Hepatocyte (in vitro differentiated cells): ENCODE results near the gene TTC9B. TPM values are rescaled to one million over a fixed set of nuclear protein-coding genes. Genes with fewer than 3 reads are reported as not detected.

Source experiments
- DNase-seq: peaks from one replicate; pipeline ENCODE4 v3.0.0-alpha.2; 2016; ENCODE audit warnings: low spot score
- H2AFZ ChIP-seq: fragments of 200-600 bp; sonication (generic); 2 replicates; pipeline ENCODE4 v1.6.0; 2016; ENCODE audit warnings: antibody characterized with exemption, mild to moderate bottlenecking
- H3K27ac ChIP-seq: fragments of 200-600 bp; sonication (generic); 2 replicates; pipeline ENCODE4 v1.5.1; 2016; ENCODE audit warnings: mild to moderate bottlenecking
- H3K27me3 ChIP-seq: fragments of 200-600 bp; sonication (generic); 2 replicates; pipeline ENCODE4 v1.6.1; 2016
- H3K36me3 ChIP-seq: fragments of 200-600 bp; sonication (generic); replicated peaks from 2 replicates; pipeline ENCODE4 v1.5.1; 2016; ENCODE audit warnings: low read depth; ENCODE audit not compliant: insufficient read depth
- H3K4me1 ChIP-seq: fragments of 200-600 bp; sonication (generic); 2 replicates; pipeline ENCODE4 v1.5.1; 2016; ENCODE audit warnings: mild to moderate bottlenecking, moderate library complexity; ENCODE audit not compliant: insufficient read depth
- H3K4me2 ChIP-seq: fragments of 200-600 bp; sonication (generic); 2 replicates; pipeline ENCODE4 v1.6.0; 2016
- H3K4me3 ChIP-seq: fragments of 200-600 bp; sonication (generic); 2 replicates; pipeline ENCODE4 v1.5.1; 2016; ENCODE audit warnings: mild to moderate bottlenecking
- H3K79me2 ChIP-seq: fragments of 200-600 bp; sonication (generic); 2 replicates; pipeline ENCODE4 v1.6.0; 2017; ENCODE audit warnings: mild to moderate bottlenecking
- H3K9me2 ChIP-seq: fragments of 200-600 bp; sonication (generic); replicated peaks from 2 replicates; pipeline ENCODE4 v1.6.0; 2017; ENCODE audit warnings: mild to moderate bottlenecking; ENCODE audit not compliant: insufficient read depth
- H3K9me3 ChIP-seq: fragments of 200-600 bp; sonication (generic); 2 replicates; pipeline ENCODE4 v1.5.1; 2016; ENCODE audit warnings: low read depth, mild to moderate bottlenecking
- H4K20me1 ChIP-seq: fragments of 200-600 bp; sonication (generic); 2 replicates; pipeline ENCODE4 v1.6.0; 2016; ENCODE audit warnings: mild to moderate bottlenecking; ENCODE audit not compliant: insufficient read depth, poor library complexity, severe bottlenecking
- EZH2 ChIP-seq: fragments of 200-600 bp; sonication (generic); IDR thresholded peaks from 2 replicates; pipeline ENCODE4 v1.6.1; 2016; ENCODE audit warnings: antibody characterized with exemption, mild to moderate bottlenecking, borderline replicate concordance
- EZH2phosphoT487 ChIP-seq: fragments of 200-600 bp; sonication (generic); IDR thresholded peaks from one replicate; pipeline ENCODE4 v1.6.1; 2018; ENCODE audit warnings: antibody characterized with exemption, mild to moderate bottlenecking, low read depth, moderate library complexity; ENCODE audit not compliant: unreplicated experiment, severe bottlenecking
- WGBS: methylation state at CpG from one replicate; pipeline ENCODE4 v1.1.6; 2016; ENCODE audit warnings: low lambda C conversion rate; ENCODE audit errors: missing lambda C conversion rate; 5-methylcytosine and 5-hydroxymethylcytosine counted together
- polyA plus RNA-seq: library from polyadenylated mRNA; unstranded; fragments of >200 nt; fragmentation: Nextera tagmentation; extraction: Ambion mirVana; gene quantifications from 2 replicates; pipeline ENCODE4 v1.2.1, GENCODE V29; 2016
- total RNA-seq: library from RNA; depleted of rRNA; stranded (reverse); fragments of >200 nt; gene quantifications from 2 replicates; pipeline ENCODE4 v1.2.3, GENCODE V29; 2014
- TF ChIP-seq, protein P1 (sequence below): fragments of 200-600 bp; sonication (generic); IDR thresholded peaks from 2 replicates; pipeline ENCODE4 v1.5.1; 2016; ENCODE audit warnings: antibody characterized with exemption, mild to moderate bottlenecking; ENCODE audit not compliant: poor library complexity

Gene TTC9B
- total and polyA plus RNA-seq, 2 experiments from 2014 or later = 0.21 TPM; not detected in 1

DNA sequence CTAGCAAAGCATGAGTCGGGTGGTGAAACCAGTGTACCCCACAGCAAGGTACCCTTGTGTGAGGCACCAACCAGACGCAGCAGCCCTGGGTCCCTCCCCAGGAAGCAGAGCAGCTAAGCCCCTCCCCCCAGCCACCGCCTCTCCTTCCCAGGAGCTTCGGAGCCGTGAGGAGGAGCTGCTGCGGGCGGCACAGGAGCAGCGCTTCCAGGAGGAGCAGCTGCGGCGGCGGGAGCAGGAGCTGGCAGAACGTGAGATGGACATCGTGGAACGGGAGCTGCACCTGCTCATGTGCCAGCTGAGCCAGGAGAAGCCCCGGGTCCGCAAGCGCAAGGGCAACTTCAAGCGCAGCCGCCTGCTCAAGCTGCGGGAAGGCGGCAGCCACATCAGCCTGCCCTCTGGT lies 12.4 kb downstream of the TTC9B start:
- no peak for TF ChIP-seq EZH2
- TF ChIP-seq, protein P1, sequence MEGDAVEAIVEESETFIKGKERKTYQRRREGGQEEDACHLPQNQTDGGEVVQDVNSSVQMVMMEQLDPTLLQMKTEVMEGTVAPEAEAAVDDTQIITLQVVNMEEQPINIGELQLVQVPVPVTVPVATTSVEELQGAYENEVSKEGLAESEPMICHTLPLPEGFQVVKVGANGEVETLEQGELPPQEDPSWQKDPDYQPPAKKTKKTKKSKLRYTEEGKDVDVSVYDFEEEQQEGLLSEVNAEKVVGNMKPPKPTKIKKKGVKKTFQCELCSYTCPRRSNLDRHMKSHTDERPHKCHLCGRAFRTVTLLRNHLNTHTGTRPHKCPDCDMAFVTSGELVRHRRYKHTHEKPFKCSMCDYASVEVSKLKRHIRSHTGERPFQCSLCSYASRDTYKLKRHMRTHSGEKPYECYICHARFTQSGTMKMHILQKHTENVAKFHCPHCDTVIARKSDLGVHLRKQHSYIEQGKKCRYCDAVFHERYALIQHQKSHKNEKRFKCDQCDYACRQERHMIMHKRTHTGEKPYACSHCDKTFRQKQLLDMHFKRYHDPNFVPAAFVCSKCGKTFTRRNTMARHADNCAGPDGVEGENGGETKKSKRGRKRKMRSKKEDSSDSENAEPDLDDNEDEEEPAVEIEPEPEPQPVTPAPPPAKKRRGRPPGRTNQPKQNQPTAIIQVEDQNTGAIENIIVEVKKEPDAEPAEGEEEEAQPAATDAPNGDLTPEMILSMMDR = no peak
- no peak for TF ChIP-seq EZH2phosphoT487
- Histone ChIP-seq H3K4me1 (no peaks in the 10 kb centered on the region), H3K27me3 (no peaks in the 10 kb centered on the region), H3K4me3 (no peak overlapping the region), H4K20me1 (no peaks in the 10 kb centered on the region), H3K9me3 (no peaks in the 10 kb centered on the region), H3K9me2 (no peaks in the 10 kb centered on the region), H3K4me2 (no peak overlapping the region), H2AFZ (no peak overlapping the region), H3K36me3 (no peaks in the 10 kb centered on the region), H3K79me2 (no peaks in the 10 kb centered on the region), H3K27ac (no peak overlapping the region)
- 93% methylated on average over 20 of the region's 21 CpGs for WGBS
- DNase-seq = no peak

DNA sequence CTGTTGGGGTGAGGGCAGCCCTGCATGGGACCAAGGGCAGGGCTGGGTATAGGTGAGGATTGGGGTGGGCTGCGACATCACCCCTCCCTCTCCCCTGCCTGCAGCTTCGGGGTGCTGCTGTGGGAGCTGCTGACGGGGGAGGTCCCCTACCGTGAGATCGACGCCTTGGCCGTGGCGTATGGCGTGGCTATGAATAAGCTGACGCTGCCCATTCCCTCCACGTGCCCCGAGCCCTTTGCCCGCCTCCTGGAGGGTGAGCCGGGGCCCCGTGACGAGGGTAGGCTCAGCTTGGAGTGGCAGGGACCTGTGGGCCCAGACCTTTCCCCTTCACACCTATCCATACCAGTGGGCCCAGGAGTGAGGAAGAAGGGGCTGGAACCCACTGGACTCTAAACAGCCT lies 13.8 kb downstream of the TTC9B start:
- Histone ChIP-seq H3K79me2 (no peaks in the 10 kb centered on the region), H3K4me3 (no peak overlapping the region), H4K20me1 (no peaks in the 10 kb centered on the region), H3K36me3 (no peaks in the 10 kb centered on the region), H3K27me3 (no peaks in the 10 kb centered on the region), H3K4me1 (no peaks in the 10 kb centered on the region), H3K27ac (no peak overlapping the region), H2AFZ (no peak overlapping the region), H3K9me2 (no peaks in the 10 kb centered on the region), H3K4me2 (no peak overlapping the region), H3K9me3 (no peaks in the 10 kb centered on the region)
- DNase-seq = no peak
- WGBS = 93% methylated on average over 14 of the region's 16 CpGs
- no peak for TF ChIP-seq EZH2
- TF ChIP-seq, protein P1 = no peak
- no peak for TF ChIP-seq EZH2phosphoT487

DNA sequence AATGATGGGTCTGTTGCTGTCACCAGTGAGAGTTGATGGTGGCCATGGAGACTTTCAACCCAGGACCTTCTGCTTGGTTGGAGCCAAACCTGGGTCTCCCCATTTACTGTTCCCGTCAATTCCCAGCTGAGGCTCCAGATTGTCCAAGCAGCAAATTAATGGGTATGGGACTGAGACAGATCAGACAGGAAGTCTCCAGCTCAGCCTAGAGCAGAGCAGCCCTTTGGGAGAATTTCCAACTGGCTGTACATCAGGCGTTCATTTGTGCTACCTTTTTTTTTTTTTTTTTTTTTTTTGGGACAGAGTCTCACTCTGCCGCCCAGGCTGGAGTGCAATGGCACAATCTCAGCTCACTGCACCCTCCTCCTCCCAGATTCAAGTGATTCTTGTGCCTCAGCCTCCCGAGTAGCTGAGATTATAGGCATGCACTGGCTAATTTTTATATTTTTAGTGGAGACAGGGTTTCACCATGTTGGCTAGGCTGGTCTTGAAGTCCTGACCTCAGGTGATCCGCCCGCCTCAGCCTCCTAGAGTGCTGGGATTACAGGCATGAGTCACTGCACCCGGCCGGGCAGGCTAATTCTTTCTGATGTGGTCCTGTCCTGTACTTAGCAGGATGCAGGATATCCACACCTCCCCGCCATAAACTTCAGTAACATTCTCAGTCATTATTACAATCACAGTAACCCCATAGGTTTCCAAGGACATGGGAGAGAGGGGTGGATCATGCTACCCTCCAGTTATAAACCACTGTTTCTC lies 17.7 kb downstream of the TTC9B start:
- no peak overlapping the region for H3K27ac ChIP-seq
- H3K79me2 ChIP-seq = no peaks in the 10 kb centered on the region
- no peaks in the 10 kb centered on the region for H3K9me2 ChIP-seq
- no peaks in the 10 kb centered on the region for H3K27me3 ChIP-seq
- H4K20me1 ChIP-seq = no peaks in the 10 kb centered on the region
- no peak overlapping the region for H2AFZ ChIP-seq
- 70% methylated on average over 9 of the region's 9 CpGs for WGBS
- H3K4me3 ChIP-seq = no peak overlapping the region
- no peak overlapping the region for H3K4me2 ChIP-seq
- H3K36me3 ChIP-seq = no peaks in the 10 kb centered on the region
- no peak for DNase-seq
- no peaks in the 10 kb centered on the region for H3K4me1 ChIP-seq
- TF ChIP-seq, protein P1 = no peak
- TF ChIP-seq EZH2phosphoT487 (no peak), EZH2 (no peak)
- no peaks in the 10 kb centered on the region for H3K9me3 ChIP-seq
